PC-3 (cell line): ENCODE results near the gene RAB44.

Experiments used
- CTCF ChIP-seq: fragments of 300-600 bp; sonication (generic); conservative IDR thresholded peaks from 2 replicates; pipeline ENCODE4 v1.5.1; 2017; ENCODE audit warnings: antibody characterized with exemption, low read depth, mild to moderate bottlenecking, low read length
- EZH2 ChIP-seq: fragments of 300-600 bp; sonication (generic); IDR thresholded peaks from one replicate; pipeline ENCODE4 v1.6.1; 2017; ENCODE audit warnings: antibody characterized with exemption, mild to moderate bottlenecking, low read length; ENCODE audit not compliant: unreplicated experiment

- TF ChIP-seq CTCF (no peak), EZH2 (no peak)
Observed at GRCh38 chr6:36745283-36745682, 47.7 kb downstream of the RAB44 start.
